ENCODE results near the gene FASTK.
A peak's percentile ranks its signal among the peaks of the same experiment; 100 is the strongest.

The FASTK gene

DNA sequence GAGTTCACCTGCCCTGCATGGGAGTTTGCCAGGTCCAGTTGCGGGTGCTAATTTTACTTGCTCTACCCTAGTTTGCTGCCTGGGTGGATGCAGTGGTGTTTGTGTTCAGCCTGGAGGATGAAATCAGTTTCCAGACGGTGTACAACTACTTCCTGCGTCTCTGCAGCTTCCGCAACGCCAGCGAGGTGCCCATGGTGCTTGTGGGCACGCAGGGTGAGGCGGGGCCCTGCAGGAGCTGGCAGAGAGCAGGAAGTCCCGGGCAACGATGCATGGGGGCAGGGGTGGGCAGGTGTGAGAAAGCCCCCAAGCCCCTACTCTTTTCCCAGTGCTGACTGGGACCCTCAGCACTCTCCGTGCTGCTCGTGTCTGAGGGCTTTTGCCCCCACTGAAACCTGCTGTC, 37.0 kb upstream of the FASTK start:
- no peak for DNase-seq (ENCODE audit: low read depth)

DNA sequence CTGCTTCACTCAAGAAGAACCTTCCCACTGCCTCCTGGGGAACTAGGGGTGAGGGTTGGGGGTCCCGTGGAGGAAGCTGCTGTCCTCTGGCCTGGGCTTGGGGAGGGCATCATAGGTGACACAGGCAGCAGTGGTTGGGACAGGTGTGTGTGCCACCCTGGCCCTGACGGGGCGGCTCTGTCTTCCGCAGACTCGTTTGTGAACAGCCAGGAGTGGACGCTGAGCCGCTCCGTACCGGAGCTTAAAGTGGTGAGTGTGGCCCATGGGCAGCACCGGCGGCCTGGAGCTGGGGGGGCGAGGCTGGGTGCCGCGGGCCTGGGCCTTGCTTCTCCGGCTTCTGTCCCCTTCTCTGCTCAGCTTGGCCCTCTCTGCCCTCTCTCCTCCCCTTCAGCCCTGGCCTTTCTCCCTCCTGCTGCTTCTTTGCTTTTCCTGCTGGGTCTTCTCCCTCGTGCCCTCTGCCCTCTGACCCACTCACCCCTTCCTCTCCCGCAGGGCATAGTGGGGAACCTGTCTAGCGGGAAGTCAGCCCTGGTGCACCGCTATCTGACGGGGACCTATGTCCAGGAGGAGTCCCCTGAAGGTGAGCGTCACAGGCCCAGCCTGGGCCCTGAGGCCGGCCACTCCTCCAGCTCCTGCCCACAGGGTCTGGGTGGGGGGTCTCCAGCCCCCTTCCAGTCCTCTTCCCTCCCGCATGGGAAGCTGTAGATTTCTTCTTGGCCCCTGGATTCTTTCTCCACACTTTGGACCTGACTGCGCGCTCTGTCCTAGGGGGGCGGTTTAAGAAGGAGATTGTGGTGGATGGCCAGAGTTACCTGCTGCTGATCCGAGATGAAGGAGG, 36.2 kb upstream of the FASTK start:
- DNase-seq (ENCODE audit: low read depth): no peak

DNA sequence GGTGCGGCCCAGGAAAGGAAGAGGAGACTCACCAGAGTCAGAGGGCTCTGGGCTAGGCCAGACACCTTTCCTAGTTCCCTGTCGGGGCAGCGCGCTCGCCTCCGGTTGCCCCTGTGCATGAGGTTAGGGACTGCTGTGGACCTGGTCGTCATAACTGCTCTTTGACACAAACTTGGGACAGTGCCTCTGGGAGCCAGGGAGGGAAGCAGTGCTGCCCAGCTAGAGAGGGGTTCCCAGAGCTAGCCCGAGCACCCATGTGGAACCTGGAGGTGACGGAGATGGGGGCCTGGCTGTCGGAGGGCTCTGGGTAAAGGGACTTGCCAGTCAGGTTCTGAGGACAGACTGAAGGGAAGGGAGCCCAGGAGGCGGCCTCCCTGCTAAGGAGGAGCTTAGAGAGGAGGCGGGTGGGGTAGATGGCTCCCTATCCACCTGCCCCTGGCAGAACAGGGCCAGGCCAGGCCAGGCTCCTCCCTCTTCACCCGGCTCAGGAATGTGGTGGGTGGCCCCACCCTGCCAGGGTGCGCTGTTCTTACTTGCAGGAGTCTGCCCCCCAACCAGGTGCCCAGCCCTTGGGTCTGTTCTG, 35.3 kb upstream of the FASTK start:
- DNase-seq (ENCODE audit: low read depth): no peak

DNA sequence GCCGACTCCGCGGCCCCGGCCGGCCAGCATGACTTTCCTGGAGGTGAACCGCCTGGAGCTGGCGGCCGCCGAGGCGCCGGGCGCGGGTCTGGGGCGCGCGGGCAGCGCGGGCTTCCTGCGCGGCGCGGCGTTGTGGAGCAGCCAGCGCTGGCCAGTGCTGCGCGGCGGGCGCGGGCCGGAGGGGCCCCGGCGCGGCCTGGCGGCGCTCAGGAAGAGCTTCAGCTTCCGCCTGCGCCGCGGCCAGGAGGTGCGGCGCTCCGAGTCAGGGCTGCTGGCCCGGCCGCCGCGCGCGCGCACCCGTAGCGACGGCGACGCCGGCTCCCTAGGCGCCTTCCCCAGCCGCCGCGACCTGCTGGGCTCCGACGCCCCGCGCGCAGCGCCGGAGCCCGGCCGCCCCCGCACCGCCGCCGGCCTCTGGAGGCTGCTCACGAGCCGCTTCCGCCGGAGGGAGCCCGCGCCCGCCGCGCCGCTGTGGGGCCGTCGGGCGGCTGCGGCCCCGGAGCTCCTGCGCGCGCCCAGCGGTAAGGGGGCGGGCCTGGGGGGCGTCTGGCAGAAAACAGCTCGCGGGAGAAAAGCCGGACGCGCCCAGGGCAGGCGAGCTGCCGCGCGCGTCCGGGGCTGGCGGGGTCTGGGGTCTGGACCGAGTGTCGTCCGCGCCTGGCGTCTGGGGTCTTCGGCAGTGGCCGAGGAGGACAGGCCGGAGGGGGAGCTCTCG, 34.7 kb upstream of the FASTK start:
- DNase-seq (ENCODE audit: low read depth): peak; percentile 51

DNA sequence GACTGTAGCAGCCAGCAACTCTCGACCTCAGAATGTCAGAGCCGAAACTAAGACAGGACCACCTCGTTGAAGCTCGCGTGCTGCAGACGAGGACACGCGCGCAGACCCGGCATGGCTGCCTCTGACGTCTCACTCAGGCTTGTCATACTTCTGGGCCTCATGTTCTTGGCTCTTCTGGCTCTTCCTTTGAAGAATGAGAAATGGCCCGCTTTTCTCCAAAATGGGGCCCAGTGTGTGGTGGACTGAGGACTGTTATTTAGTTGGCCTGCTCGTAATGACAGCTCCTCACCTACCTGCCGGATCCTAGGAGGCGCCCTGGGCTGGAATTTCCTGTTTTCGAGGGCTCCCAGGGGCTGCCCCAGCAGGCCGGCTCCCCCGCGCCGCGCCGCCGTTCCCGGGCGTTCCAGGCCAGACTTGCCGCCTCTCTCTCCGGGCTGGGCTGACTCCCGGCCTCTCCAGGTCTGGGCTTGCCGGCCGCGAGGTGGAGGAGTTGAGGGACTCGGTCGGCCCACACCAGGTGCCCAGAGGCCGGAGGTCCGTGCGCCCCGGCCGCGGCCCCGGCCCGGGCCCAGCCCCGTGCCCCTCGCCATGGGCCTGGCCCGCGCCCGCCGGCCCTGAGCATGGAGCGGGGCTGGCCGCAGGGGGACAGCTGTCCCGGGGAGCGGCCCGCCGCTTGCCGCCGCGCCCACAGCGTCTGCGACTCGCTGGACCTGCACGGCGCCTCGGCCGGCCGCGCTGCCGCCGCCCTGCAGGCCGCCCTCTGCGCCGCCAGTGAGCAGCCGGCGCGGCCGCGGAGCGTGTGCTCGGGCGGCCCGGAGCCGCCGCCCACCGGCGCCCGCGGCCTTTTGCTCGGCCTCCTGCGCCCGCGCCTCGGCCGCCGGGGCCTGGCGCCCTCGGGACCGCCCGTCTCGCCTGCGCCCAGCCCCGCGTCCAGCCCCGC, 33.8 kb upstream of the FASTK start:
- peak; percentile 39 for DNase-seq (ENCODE audit: low read depth)

DNA sequence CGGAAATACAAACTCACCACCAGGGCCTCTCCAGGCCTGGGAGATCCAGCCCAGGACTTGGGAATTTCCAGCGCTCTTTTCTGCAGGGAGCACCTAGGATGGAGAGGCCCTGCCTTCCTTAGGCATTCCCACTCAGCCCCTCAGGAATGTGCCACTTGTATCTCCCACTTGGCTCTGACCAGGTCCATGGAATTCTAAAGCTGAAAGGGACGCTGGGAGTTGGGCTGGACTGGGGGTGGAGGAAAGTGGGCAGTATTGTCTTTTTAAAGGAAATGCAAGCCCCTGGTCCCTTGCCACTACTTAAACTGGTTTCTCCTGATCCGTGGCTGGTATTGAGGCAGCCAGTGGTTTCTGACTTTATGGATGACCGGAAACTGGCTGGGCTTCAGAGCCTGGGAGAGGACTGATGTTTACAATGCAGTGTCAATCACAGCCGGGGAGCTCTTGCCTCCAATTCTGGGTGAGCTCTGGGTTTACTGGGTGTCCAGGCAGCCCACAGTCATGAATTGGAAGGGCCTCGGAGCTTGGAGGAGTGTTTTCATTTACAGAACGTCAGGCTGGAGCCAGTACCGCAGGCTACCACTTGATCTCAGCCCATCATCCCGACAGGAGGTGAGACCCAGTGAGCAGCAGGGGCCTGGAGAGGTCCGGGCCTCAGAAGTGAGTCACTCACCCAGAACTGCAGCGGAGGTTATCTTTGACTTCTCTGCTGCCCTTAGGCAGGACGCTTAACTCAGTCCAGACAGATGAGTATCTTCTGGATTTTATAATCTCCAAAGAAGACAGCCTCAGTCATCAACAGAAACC, 32.9 kb upstream of the FASTK start:
- peak; percentile 91 for DNase-seq (ENCODE audit: low read depth)

DNA sequence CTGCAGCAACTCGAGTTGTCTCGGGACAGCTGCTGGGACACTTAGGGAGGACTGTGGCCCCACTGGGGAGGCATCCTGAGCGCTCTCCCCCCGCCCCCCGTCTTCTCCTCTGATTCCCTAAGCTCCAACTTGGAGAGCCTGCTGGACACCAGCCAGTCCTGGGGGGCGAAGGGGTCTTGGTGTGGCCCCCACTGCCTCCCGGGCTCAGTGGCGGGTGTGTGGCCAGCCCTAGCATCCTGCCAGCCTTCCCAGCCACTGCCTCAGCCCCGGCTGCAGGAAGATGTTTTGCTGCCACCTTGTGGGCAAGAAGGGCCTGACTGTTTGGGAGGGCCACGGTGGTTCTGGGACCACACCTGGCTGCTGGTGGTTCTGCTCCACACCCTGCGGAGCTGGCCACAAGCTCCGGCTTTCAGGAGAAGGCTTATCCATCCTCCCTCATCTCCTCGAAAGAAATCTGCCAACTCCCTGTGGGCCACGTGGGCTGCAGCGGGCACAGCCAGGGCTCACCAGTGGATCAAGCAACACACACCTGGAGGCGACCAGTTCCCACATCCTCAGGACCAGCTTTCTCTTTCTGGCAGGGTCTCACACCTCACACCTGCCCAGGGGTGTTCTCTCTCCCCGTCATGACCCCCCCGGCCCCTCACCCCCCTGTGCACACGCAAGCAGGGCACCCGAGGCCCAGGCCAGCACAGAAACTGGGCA, 30.5 kb upstream of the FASTK start:
- peak; percentile 77 for DNase-seq (ENCODE audit: low read depth)

DNA sequence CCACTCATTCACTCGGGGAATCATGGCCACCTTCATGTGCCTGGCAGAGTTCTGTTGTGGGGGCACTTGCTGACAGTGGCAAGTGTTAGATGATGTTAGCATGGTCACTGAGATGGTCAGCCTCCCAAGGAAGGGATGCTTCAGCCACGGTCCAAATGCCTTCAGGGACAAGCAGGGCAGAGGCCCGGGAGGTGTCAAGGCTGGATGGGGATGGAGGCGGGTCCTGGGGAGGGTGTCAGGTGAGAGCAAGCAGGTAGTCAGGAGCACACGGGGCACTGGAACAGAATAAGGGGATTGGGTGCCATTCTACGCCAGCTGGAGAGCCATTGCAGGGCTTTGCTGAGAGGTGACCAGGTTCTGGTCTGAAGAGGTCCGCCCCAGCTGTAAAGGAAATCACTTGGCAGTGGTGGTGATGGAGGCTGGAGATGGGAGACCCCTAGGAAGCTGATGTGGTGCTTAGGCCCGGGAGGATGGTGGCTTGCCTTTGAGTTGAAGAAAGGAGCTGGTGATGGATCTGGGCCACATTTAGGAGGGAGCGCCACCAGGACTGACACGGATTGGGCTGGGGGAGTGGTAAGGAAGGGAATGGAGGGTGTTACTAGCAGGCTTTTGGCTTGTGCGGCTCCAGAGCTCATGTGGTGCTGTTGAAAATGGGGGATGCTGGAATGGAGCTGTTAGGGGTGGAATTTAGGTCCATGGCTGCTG, 29.8 kb upstream of the FASTK start:
- DNase-seq (ENCODE audit: low read depth): no peak

DNA sequence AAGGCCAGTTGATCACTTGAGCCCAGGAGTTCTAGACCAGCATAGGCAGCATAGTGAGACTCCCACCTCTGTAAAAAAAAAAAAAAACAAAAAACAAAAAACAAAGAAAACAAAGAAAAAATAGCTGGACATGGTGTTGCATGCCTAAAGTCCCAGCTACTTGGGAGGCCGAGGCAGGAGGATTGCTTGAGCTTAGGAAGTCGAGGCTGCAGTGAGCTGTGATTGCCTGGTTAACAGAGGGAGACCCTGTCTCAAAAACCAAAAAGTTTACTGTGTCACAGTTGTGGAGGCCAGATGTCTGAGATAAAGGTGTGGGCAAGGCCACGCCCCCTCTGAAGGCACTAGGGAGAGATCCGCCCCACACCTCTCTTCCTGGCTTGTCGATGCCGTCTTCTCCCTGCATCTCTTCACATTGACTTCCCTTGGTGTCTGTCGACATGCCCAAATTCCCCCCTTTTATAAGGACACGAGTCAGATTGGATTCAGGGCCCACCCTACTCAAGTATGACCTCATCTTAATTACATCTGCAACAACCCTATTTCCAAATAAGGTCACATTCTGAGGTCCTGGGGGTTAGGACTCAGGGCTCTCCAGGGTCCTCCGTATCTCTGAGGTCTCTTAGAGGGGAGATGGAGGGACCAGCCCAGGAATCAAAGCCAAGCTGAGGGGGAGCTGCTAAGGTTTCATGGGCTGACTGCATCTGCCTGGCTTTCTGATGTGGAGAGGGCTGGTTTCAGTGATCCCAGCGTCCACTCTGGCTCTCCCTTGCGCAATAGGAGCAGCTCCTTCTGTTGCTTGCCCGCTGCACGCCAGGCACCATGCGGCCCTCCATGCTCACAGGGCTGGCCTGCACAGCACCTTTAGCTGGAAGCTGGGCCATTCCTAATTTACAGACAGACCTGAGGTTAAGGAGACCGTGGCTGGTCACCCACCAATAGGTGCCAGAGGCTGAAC, 28.8 kb upstream of the FASTK start:
- no peak for DNase-seq (ENCODE audit: low read depth)

DNA sequence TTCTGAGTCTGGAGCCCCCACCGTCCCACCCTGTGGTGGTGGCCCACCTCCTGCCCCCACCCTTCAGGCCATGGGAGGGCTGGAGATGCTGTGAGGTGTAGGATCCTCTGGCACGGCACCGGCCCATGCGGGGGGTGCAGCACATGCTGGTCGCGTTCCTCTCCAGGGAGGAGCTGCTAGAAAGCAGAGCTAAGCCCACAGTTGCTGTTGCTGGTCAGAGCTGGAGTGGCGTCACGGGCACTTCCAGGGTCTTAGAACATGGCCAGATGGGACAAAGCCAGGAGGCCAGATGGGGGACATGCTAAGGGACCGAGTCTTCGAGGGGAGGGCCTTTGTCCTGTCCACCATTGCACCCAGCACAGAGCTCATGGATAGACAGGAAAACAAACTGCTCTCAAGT, 27.3 kb upstream of the FASTK start:
- no peak for DNase-seq (ENCODE audit: low read depth)

DNA sequence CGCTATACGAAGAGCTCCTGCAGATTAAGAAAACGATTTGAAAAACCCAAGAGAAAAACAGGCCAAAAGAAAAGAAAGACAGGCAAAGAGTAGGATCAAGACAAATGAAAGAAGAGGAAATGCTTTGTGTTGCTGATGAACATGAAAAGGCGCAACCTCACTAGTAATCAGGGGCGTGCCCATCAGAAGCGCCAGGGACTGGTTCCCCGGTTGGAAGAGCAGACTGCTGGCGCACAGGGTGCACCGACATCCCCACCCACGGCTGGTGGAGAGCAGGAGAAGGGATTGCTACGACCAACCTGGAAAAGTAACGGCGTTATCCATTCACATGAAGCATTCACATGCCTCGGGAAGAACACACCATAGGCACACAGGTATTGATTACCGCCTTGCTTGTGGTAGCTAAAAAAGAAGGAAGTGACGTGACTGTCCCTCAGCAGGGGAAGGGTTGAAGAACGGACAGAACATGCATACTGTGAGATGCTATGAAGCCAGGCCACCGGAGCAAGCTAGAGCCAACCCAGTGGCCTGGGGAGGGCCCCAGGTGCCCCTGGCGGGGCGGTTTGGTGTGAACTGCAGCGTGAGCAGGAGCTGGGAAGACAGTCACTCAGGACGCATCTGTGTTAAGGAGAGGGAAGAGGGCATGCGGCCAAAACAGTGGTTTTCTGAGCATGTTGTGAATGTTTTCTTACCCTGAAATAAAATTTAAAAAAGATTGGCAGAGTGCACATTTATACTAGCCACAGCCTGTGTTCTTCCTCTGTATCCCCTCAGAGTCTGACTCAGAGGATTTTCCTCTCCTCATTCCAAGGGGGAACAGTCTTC, 24.0 kb upstream of the FASTK start:
- DNase-seq (ENCODE audit: low read depth): no peak

DNA sequence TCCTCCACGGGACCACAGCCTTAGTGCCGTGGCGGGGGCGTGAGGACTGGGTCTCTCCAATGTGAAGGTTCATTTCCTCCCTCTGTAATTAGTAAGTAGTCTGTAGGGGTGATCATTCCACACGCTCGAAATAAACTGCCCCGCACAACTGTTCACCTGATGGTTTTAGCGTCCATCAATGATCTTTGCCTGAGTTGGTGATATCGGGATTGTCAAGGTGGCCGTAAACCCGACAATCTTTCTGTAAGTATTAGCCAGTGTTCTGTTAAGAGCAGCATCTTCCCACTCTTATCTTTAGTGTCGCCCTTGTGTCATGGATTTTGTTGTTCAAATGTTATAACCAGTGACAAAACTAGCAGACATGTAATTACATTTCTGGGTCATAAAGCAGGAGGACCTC, 23.4 kb upstream of the FASTK start:
- DNase-seq (ENCODE audit: low read depth): no peak

DNA sequence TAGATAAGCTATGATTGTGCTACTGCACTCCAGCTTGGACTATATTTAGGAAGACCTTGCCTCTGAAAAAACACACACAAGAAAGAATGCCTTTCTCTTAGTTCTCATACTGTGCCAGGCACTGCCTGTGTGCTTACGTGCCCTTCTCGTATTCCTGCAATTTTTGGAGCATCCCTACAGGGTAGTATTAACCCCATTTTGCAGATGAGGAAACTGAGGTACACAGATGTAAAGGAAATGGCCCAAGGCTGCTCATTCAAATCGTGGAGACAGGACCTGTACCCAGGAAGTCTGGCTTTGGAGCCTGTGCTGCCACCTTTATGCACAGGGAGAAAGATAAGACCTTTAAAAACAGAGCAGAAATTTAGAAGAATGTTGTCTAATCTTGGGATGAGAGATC, 22.4 kb upstream of the FASTK start:
- no peak for DNase-seq (ENCODE audit: low read depth)

DNA sequence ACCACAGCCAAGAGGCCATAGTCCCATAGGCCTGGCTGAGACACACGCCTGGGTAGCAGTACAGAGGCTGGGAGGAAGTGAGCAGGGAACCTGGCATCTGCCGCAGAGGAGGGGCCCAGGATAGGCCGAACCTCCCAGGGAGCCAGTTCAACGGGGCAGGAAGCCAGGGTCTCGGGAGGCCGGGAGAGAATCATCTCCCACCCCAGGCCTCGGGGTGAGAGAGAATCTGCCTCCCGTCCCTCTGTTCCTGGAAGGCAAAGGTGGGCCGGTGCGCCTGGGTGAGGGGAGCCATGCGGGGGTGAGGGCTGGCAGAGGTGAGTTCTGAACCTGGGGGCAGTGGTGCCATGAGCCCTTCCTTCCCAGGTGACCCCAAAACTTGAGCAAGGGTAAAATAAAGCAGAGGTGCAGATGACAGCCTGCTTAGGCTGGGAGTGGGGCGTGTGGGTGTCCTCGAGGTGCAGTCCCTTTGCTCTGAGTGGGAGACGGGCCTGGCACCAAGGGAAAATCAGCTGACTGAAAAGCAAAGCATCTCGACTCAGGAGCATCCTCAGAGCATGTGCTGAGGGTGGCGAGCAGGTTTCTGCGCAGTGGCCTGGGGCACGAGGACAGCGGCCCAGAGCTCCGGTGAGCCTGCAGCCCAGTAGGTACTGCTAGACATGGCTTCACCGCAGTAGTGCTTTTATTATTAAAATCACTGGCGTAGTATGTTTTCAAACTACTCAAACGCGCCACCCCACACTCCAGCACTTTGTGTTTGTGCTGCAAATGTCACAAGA, 21.2 kb upstream of the FASTK start:
- DNase-seq (ENCODE audit: low read depth): no peak

DNA sequence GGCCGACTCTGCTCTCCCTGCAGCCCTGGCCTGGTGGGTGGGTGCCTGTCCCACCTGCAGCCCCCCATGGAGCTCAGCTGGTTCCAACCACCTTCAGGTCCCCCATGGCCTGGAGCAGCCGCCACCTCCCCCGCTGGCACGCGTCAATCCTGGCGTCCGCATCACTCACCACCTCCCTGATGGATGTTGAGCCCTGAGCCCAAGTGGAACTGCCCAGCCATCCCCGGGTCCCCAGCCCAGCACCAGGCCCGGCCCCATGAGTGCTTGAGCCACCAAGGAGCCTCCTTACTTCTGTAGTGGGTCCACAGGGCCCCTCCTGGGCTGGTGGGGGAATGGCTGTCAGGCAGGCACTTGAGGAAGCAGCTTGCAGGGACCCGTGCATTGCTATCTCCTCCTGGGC, 20.3 kb upstream of the FASTK start:
- no peak for DNase-seq (ENCODE audit: low read depth)

DNA sequence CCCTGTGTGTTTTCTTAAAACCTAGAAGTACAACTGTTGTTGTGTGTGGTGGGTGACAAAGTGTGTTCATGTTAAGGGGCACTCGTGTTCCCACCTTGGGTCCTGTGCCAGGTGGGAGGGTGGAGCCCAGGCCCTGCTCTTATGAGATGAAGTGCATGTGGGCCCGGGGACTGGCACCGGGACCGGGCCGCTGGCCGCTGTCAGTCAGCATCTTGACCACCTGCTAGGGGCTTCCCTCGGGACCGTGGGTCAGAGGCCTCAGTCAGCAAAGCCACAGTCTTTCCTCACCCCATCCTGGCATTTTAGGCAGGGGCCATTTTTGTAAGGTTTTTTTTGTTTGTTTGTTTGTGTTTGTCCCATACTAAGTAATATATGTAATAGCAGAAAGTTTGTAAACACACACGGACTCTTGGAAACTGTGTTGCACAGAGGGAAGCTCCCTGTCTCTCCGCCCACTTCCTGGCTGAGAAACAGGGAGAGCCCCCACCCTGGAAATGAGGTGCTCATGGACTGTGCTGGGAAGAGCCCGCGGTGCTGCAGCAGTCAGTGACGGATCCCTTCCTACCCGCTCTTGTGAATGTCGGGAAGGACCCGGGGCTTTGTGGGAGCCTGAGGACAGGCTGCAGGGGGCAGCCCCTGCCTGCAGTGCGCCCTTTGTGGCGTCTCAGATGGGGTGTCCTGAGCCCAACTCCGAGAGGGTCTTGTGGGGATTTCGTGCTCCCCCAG, 19.0 kb upstream of the FASTK start:
- DNase-seq (ENCODE audit: low read depth): no peak
